Right renal pelvis (tissue), 4 donors: ENCODE results near the gene NADK. TPM values are rescaled to one million over a fixed set of nuclear protein-coding genes. Genes with fewer than 3 reads are reported as not detected.

Experiments used
- DNase-seq, 4 donors: peaks; one replicate each; pipeline ENCODE4 v3.0.0-alpha.2; 2013; ENCODE audit warnings: low read depth in 4 of 4, low spot score in 3 of 4, missing footprints in 1 of 4
- polyA plus RNA-seq, 4 donors: library from polyadenylated mRNA; unstranded; fragments of 120-200 nt; gene quantifications; one replicate each; pipeline ENCODE4 v1.2.1, GENCODE V29; 2013; ENCODE audit not compliant: insufficient read length in 4 of 4

The NADK gene
- 10 to 100 TPM; 43.4 to 52.3 (median 46.7) TPM for polyA plus RNA-seq

GRCh38 chr1:1777950-1778662 is at the start of gene NADK:
NADK (minus strand) TSS chr1:1778470; CDS start chr1:1765406, 13,064 bp downstream.
- no peak for DNase-seq

- no peak for DNase-seq
Measured at GRCh38 chr1:1827089-1827848, 49.0 kb upstream of the NADK start.

- DNase-seq: no peak
Measured at GRCh38 chr1:1826356-1827088, 48.3 kb upstream of the NADK start.

- no peak for DNase-seq
Measured at GRCh38 chr1:1825217-1825616, 46.9 kb upstream of the NADK start.

GRCh38 chr1:1819762-1820161 is 41.5 kb upstream of the NADK start:
- DNase-seq: no peak

- no peak for DNase-seq
Measured at GRCh38 chr1:1817221-1817620, 39.0 kb upstream of the NADK start.

- no peak for DNase-seq
Measured at GRCh38 chr1:1815606-1816281, 37.5 kb upstream of the NADK start.

- no peak for DNase-seq
Measured at GRCh38 chr1:1809489-1809888, 31.2 kb upstream of the NADK start.

GRCh38 chr1:1808206-1808605 is 29.9 kb upstream of the NADK start:
- DNase-seq: no peak

GRCh38 chr1:1806890-1807289 is 28.6 kb upstream of the NADK start:
- DNase-seq: no peak

GRCh38 chr1:1804301-1804700 is 26.0 kb upstream of the NADK start:
- DNase-seq: no peak

GRCh38 chr1:1802871-1803270 is 24.6 kb upstream of the NADK start:
- no peak for DNase-seq

- no peak for DNase-seq
Measured at GRCh38 chr1:1799716-1800115, 21.4 kb upstream of the NADK start.

GRCh38 chr1:1797731-1798341 is 19.6 kb upstream of the NADK start:
- DNase-seq: no peak

- no peak for DNase-seq
Measured at GRCh38 chr1:1796466-1796865, 18.2 kb upstream of the NADK start.

GRCh38 chr1:1794999-1795398 is 16.7 kb upstream of the NADK start:
- DNase-seq: no peak

- DNase-seq: no peak
Measured at GRCh38 chr1:1793481-1794244, 15.4 kb upstream of the NADK start.

GRCh38 chr1:1788646-1789431 is 10.6 kb upstream of the NADK start:
- DNase-seq: no peak

- no peak for DNase-seq
Measured at GRCh38 chr1:1788136-1788535, 9.9 kb upstream of the NADK start.
